NCI-H748 (cell line): ENCODE results near the gene MCM8.
"Not testable (repeated sequence)": the region's sequence is repeated elsewhere in the genome, so short reads cannot be mapped to it uniquely, and the experiment has no call there.

Experiments used
- DNase-seq: peaks from one replicate; lab custom pipeline; 2025; ENCODE audit not compliant: unreplicated experiment; lab: John Stamatoyannopoulos, UW

Gene MCM8

DNA sequence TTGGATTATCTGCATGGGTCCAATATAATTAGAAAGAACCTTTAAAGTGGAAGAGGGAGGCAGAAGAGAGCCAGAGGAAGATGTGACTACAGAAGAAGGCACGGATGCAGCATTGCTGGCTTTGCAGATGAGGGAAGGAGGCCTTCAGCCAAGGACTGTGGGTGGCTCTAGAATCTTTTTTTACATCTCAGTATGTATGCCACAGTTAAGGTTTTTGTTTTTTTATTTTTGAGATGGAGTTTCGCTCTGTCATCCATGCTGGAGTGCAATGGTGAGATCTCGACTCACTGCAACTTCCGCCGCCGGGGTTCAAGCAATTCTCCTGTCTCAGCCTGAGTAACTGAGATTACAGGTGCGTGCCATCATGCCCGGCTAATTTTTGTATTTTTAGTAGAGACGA, 49.3 kb downstream of the MCM8 start:
- no peak for DNase-seq

DNA sequence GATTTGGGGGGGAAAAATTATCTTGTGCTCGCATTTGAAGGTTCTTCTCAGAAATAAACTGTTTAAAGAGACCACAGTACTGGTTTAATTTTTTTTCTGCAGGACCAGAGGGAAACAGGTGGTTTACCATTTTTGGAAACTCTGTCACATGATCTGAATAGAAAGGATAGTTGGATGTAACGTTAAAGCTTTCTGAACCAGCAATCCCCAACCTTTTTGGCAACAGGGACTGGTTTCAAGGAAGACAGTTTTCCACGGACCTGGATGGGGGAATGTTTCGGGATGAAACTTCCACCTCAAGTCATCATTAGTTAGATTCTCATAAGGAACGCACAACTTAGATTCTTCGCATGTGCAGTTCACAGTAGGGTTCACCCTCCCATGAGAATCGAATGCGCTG, 50.4 kb downstream of the MCM8 start:
- no peak for DNase-seq

DNA sequence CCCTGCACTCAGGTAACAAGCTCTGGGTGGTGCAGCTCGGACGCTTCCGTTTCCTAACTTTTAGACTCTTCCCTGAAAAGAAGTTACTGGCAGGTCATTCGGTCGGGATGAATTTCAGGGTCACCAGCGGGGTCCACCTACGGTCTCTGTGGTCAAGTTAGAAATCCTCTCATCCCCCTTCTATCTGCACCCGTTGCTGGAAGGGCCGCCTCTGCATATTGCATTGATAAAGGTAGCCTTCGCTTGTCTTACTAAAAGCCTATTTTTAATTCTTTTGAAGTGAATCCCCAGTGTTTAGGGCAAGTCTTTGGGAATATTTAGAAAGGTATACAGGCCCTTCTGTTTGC, 56.1 kb downstream of the MCM8 start:
- peak; percentile 62 for DNase-seq

DNA sequence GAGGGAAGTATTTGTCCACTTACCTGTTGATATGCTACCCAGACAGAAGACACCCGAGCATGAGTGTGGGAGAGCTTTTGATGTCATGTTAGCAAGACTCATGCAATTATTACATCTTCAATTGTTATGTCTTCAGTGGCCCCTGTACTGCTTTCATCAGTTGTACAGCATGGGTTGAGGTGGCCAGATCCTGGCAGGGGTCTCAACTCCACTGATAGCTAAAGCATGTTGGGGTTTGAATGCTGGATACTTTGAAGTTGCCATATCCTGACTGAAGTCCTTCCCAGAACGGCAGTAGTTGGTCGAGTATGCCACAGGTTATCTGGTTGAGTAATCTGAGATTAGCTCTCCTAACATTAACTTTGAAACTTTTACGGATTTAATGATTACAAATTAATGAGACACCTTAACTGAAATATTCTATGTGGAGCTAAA, 56.7 kb downstream of the MCM8 start:
- peak; percentile 43 for DNase-seq

DNA sequence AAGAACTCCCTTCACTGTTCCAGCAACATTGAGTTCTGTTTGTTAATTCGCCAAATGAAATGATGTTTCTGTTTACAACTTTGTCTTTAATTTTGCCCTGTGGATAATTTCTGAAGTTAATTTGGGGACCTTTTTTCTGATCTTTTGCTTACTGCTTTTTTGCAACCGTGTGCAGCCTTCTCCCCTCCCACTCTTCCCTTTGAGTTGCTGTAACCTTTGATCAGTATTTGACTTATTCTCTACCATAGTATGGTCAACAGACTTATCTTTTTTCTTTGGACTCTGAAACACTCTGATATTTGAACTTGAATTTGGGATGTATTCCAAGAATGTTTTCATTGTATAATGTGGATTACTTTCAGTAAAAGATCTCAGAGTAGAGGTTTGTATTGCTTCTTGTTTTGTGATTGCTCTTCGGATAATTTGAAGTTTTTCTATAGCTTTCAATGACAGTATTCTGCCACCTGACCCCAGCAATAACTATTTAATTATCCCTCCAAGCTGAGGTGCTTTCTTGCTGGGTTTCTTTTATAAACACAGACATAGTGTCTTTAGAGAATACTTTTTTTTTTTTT, 57.2 kb downstream of the MCM8 start:
- DNase-seq: no peak

DNA sequence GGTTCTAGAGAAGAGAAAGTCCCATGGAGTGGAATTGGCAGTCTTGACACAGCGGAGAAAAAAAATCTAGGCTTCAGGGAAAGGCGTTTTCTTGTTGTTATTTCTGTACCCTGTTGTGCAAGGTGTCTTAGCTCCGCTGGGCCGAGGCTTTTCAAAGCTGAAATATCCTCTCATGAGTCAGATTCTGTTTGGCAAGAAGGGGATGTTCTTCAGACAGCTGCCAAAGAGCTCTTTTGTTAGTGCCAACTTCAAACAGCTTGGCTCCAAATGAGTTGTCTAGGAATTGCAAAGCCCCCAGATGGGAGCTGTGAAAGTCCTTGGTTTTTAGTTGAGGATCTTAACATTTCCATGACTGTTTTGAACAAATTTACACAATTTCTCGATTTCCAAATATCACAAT, 57.8 kb downstream of the MCM8 start:
- no peak for DNase-seq

DNA sequence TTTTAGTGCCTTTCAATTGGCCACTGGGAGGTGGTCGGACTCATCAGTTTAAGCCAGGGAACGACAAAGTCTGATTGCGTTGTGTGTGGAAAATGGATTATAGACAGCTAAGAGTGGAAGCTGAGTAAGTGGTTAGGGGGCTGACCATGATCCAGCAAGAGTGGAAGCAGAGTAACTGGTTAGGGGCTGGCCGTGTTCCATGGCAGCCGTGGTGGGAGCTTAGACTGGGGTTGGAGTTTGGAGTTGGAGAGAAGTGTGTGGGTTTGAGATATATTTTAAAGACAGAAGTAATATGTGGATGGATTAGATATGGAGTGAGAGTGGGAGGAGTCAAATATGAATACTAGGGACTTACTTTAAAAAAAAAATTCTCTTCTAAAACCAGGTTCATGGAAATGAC, 61.7 kb downstream of the MCM8 start:
- no peak for DNase-seq

DNA sequence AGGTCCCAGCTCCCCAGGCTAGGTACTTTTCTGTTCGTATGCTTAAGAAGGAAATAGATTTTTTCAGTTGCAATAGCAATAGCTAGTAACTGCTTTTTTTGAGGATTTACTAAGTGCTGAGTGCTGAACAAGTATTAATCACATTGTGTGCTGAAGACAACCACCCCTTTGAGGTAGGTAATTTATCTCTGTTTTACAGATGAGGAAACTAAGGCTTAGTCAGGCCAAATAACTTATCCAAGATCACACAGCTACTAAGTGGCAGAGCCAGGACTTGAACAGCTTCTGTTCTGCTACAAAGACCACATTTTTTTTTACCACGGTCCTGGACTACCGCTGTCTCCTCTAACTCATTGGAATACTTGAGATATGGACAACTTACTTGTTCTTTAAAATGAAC, 63.6 kb downstream of the MCM8 start:
- no peak for DNase-seq

DNA sequence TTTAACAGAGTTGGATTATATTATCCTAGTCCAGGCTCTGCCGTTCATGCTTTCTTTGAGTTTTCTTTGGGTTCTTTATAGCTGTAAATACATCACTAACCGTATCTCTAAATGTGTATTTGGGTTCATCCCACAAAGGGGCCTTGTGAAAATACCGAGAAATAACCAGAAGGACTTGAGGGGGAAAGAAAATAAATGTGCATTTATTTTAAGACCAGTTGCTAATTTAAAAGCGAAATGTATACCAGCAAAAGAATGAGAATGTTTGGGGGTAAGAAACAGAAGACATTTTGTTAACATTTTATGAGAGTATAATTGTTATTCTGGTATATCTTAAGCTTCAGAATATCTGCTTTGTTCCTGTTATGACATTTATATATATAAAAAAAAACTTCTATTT, 64.5 kb downstream of the MCM8 start:
- no peak for DNase-seq

DNA sequence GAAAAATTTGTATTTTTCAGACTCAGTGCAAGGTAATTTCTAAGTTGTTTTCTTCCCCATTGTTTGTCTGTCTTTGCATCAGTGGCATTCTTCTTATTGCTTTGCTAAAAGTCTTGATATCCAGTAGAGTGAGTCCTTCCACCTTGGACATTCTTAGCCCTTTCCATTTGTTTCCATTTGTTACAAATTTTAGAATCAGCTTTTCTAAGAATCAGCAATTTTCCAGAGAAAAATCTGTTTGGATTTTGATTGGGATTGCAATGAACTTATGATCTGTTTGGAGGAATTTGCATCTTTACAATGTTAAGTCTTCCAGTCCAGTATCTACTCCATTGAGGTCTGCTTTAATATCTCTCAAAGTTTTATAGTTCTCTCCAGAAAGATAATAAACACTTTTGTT, 67.0 kb downstream of the MCM8 start:
- DNase-seq: no peak

DNA sequence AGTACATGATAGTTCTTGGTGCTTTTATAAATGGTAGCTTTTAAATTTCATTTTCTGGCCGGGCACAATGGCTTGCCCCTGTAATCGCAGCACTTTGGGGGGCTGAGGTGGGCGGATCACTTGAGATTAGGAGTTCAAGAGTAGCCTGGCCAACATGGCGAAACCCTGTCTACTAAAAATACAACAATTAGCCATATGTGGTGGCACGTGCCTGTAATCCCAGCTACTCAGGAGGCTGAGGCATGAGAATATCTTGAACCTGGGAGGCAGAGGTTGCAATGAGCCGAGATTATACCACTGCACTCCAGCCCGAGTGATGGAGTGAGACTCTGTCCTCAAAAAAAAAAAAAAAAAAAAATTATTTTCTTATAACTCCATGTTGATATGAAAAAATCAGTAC, 67.4 kb downstream of the MCM8 start:
- no peak for DNase-seq

DNA sequence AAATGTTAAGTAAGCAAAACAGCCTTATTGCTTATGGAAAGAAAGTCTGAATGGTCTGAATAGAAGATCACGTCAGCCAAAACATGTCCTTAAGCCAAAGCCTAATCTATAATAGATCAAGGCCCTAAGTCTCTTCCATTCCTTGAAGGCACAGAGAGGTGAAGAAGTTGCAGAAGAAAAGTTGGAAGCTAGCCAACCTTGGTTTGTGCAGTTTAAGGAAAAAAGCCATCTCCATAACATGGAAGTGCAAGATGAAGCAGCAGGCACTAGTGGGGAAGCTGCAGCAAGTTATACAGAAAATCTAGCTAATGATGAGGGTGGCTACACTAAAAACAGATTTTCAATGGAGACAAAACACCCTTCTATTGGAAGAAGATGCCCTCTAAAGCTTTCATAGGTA, 74.3 kb downstream of the MCM8 start:
- DNase-seq: no peak

DNA sequence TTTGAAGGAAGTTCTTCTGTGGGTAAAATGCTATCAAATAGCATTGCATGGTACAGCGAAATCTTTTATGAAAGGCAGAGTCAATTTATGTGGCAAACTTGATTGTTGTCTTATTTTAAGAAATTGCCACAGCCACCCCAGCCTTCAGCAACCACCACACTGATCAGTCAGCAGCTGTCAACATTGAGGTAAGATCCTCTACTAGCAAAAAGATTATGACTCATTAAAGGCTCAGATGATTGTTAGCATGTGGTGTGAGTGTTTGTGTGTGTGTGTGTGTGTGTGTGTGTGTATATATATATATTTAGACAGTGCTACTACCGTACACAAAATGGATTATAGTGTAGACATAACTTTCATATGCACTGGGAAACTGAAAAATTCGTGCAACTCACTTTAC, 75.6 kb downstream of the MCM8 start:
- no peak for DNase-seq

DNA sequence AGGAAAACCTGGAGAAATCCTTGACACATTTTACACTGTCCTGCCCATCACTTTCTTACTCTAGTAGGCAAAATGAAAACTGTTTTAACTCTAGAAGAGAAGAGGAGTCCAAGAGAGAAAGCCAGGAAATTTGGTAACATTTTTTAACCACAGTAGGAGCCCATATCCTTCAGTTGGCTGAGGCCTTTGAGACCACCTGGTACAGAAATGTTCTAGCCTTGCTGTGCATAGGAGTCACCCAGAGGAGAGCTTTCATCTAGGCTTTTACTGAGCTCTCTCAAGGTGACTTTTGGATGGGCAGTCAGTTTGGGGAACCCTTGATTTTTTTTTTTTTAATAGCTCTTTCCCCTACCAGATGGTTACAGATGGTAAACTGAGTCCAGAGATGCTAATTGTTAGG, 78.4 kb downstream of the MCM8 start:
- no peak for DNase-seq

DNA sequence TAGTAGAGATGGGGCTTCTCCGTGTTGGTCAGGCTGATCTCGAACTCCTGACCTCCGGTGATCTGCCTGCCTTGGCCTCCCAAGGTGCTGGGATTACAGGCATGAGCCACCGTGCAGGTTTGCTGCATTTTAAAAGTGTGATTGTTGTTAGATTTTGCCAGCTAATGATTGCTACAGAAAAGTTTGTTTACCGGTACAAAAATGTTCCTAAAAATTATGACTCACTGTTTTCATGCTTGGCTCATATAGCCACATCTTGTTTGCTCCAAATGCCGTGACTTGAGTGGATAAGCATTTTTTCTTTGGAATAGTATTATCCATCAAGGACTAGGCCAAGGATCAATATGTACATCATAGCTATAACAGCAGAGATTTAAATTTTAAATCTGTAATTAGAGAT, 79.1 kb downstream of the MCM8 start:
- DNase-seq: no peak

DNA sequence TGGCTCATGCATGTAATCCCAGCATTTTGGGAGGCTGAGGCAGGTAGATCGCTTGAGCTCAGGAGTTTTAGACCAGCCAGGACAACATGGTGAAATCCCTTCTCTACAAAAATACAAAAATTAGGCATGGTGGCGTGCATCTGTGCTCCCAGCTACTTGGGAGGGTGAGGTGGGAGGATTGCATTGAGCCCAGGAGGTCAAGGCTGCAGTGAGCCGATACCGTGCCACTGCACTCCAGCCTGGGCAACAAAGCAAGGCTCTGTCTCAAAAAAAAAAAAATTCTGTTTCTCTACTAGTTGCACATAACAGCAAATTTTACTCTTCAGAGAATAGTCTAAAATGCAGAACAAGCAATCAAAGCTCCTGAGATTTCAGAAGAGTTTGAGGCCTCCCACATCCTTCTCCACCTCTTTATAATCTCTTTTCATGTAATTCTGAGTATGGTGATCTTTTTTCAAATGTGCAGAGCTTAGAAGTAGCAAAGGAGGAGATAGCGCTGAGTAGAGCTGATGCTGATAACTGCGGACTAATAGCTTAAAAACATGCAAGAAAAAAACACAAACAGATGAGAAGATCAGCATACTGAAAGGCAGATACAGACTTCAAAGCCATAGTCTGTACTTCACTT, 80.1 kb downstream of the MCM8 start:
- no peak for DNase-seq

DNA sequence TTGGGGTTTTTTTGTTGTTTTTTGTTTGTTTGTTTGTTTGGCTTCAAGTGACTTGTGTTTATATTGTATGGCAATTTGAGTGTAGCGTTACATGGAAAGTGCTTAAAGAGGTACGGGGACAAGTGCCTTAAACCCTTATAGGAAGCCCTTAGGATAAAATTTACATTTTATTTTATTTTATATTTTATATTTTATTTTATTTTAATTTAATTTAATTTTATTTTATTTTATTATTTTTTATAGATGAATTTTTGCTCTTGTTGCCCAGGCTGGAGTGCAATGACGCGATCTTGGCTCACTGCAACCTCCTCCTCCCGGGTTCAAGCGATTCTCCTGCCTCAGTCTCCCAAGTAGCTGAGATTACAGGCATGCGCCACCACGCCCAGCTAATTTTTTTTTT, 82.5 kb downstream of the MCM8 start:
- not testable (repeated sequence) for DNase-seq

DNA sequence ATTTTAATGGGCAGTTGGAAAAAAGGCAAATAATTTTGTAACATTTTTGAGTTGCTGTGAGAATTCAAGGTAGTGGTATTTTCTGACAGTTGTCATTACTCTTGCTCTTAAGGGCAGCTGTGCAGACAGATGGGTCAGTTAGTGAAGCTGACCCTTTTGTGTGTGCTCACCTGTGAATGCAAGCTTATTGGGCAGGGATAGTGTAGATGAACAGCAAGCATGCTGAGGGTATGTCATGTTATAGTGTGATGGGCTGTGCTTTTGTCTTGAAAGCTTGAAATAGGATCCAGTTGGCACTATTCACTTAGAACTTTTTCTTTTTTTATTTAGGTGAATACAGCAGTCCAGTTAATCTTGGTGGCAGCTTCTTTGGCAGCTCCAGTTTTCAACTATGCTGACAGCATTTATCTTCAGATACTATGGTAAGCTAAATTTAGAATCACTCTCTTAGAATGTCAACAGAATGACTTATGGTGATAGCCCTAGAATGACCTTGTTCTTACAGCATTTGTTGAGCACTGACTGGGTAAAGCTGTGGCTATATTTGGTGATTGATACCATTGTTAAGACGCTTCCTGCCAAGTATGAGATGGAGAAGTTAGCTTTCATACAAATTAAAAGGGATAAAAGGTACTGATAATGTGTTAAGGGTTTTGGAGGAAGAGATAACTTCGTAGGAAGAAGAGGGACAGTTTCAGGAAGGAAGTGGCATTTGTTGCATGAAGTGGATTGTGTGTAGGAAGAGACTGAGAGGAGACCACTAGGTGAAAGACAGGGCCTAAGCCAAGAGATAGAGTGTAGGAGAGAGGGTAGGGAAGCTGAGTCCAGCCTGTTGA, 83.9 kb downstream of the MCM8 start:
- DNase-seq: no peak

DNA sequence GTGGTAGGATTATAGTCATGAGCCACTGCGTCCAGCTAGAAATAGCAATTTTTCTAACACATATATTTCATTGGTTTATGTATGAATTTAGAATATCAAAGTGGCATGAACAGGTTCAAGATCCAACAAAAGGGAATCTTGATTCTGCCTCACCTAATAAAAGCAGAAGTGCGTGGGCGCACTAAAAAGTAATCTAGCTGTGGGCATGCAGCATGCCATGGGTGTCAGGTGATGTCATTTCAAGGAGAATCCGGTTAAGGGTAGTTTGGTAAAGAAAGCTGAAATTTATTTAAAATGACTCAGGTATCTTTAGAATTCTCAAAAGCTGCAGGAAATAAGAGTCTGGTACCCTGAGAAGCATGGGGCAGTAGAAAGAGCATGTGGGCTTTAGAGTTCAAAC, 85.8 kb downstream of the MCM8 start:
- no peak for DNase-seq

DNA sequence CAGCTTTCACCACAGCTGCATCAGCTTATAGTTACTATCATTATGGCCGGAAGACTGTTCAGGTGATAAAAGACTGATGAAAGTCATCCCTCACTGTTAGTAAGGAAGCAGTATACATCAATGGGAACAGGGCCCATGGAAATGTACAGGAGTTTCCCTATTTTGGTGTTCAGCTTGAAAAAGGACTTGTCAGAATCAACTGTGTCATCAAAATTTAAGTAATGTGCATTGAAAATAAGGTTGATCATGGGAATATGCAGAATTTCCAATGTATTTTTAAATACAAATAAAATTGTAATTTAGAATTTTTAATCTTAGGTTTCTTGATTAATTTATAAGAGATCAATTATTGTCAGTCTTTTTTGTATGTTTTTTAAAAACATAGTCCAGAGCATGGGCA, 86.6 kb downstream of the MCM8 start:
- no peak for DNase-seq

DNA sequence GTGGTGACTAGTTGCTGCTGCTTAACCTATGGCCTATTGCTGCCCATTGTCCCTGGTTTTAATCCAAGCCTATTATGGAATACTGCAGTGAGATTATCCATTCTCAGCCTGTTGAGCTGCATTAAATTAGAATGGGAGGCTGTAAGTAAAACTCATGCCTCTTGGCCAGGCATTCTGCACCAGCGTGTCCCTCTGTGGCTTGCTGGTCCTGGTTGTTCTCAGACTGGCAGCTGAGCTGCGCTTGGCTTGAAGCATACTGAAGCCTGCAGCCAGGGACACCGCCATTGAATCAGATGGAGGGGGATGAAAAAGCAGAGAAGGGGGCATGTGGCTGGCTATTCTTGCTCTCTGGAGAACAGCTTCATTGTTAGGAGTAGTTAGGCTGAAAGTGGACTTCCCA, 87.8 kb downstream of the MCM8 start:
- no peak for DNase-seq

DNA sequence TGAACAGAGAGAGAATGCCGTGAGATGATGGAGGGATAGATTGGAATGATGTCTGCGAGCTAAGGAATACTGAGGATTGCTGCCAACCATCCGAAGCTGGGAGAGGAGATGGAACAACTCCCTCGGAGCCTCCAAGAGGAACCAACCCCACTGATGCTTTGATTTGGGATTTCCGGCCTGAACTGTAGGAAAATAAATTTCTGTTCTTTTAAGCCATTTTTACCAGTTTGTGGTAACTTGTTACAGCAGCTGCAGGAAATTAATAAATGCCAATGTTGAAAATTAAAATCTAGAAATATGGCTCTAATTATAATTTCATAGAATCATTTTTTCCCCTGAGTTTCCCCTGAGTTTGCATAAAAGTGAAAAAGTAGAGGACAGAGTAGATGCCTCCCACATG, 89.3 kb downstream of the MCM8 start:
- DNase-seq: no peak

DNA sequence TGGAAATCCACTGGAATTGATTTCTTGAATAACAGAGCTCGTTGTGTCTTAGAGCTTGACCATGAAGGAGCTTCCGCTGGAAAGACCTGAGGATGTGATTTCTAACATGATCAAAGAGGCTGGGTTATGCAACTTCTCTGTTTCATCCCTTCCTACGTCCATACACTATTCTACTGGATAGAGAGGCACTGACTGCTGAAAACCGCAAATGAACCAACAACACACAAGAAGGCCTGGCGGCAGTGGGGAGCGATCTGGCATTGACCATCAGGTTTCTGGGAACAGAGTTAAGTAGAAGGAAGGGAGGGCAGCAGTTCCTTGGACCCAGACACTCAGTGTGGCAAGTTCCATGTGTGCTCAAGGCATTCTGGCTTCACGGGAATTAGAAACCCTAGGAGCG, 90.1 kb downstream of the MCM8 start:
- DNase-seq: no peak
